ENCODE data around the gene PDP2.
"Not testable (repeated sequence)": the region's sequence is repeated elsewhere in the genome, so short reads cannot be mapped to it uniquely, and the experiment has no call there.

PDP2 gene

GRCh38 chr16:66886321-66886720, 6.0 kb downstream of the PDP2 start:
- TF ChIP-seq POLR2A (IDR thresholded peaks at IDR 0.05; ENCODE audit: low read length) (no peak), GATA1 (IDR thresholded peaks at IDR 0.05; ENCODE audit: low read depth, low read length) (no peak)
- no peak for DNase-seq

- no peak for TF ChIP-seq POLR2A (IDR thresholded peaks at IDR 0.05; ENCODE audit: low read length)
- no peak for TF ChIP-seq GATA1 (IDR thresholded peaks at IDR 0.05; ENCODE audit: low read depth, low read length)
- DNase-seq = no peak
Observed at GRCh38 chr16:66886914-66887313, 6.6 kb downstream of the PDP2 start.

DNA sequence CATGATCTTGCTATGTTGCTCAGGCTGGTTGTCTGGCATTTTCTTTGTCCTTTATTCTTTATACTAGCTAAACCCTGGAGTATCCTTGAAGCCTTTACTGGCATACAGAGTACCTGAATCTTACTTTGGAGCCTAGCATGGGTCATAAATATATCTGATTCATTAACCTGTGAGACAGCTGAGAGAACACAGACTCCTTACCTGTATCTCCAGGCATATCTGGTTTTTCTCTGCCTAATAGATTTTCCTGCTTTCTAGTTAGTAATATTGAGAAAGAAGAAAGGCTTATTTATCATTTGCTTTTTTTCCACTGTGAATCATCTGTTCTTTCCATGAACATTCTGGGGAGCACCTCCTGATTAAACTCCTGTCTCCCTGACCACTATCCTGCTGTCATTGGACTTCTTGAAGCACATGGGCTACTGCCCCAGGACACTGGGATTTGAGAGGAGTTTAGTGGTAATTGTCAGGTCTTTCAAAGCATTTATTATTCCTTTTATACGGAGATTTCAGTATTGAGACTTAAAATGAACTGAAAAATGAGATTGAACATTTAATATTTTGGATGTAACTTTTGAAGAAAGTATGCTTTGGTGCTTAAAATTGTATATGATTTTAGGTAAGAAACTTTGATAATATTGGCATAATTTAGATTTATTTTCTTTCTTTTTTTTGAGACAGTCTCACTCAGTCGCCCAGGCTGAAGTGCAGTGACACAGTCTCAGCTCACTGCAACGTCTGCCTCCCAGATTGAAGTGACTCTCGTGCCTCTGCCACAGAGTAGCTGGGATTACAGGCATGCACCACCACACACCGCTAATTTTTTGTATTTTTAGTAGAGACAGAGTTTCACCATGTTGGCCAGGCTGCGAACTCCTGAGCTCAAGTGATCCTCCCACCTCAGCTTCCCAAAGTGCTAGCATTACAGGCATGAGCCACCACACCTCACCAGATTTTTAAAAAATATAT, 8.6 kb downstream of the PDP2 start:
- DNase-seq = no peak
- no peak for TF ChIP-seq GATA1 (IDR thresholded peaks at IDR 0.05; ENCODE audit: low read depth, low read length)
- no peak for TF ChIP-seq POLR2A (IDR thresholded peaks at IDR 0.05; ENCODE audit: low read length)

DNA sequence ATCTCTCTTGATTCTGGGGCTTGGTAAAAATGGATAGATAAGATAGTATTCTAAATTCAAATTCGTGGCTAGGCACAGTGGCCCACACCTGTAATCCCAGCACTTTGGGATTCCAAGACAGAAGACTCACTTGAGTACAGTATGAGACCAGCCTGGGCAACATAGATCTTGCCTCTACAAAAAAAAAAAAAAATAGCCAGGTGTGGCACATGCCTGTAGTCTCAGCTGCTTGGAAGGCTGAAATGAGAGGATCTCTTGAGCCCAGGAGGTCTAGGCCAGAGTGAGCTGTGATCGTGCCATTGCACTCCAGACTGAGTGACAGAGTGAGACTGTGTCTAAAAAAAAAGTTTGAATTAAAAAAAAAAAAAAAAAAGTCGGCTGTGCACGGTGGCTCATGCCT, 9.3 kb downstream of the PDP2 start:
- no peak for DNase-seq
- TF ChIP-seq GATA1 (IDR thresholded peaks at IDR 0.05; ENCODE audit: low read depth, low read length) = no peak
- no peak for TF ChIP-seq POLR2A (IDR thresholded peaks at IDR 0.05; ENCODE audit: low read length)

GRCh38 chr16:66890799-66891198, 10.5 kb downstream of the PDP2 start:
- TF ChIP-seq POLR2A (IDR thresholded peaks at IDR 0.05; ENCODE audit: low read length) = no peak
- TF ChIP-seq GATA1 (IDR thresholded peaks at IDR 0.05; ENCODE audit: low read depth, low read length) = no peak
- DNase-seq = no peak

DNA sequence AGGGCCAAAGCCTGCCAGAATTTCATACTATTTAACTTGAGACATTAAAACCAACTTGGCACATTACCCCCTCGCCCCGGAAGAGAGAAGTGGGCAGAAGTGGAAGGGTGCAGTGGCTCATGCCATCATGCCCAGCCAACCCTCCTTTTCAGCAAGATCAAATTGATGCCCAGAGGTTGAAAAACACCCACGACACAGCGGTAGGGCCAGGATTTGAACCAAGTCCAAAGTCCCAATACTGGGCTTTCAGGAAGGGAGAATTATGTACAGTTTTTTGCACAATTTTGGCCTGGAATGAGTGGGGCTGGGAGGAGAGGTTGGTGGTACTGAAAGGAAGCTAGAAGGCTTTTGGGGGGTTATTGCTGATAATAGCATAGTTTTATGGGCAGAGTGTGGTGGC, 11.0 kb downstream of the PDP2 start:
- DNase-seq = no peak
- no peak for TF ChIP-seq POLR2A (IDR thresholded peaks at IDR 0.05; ENCODE audit: low read length)
- TF ChIP-seq GATA1 (IDR thresholded peaks at IDR 0.05; ENCODE audit: low read depth, low read length) = no peak

DNA sequence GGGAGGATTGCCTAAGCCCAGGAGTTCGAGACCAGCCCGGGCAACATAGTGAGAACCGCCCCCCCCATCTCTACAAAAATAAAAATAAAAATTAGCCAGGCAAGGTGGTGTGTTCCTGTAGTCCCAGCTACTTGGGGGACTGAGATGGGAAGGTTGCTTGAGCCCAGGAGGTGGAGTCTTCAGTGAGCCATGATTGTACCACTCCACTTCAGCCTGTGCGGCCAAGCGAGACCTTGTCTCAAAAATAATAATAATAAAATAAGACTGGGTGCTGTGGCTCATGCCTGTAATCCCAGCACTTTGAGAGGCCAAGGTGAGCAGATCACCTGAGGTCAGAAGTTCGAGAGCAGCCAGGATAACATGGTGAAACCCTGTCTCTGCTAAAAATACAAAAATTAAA, 11.5 kb downstream of the PDP2 start:
- TF ChIP-seq GATA1 (IDR thresholded peaks at IDR 0.05; ENCODE audit: low read depth, low read length) = no peak
- no peak for TF ChIP-seq POLR2A (IDR thresholded peaks at IDR 0.05; ENCODE audit: low read length)
- DNase-seq = no peak

DNA sequence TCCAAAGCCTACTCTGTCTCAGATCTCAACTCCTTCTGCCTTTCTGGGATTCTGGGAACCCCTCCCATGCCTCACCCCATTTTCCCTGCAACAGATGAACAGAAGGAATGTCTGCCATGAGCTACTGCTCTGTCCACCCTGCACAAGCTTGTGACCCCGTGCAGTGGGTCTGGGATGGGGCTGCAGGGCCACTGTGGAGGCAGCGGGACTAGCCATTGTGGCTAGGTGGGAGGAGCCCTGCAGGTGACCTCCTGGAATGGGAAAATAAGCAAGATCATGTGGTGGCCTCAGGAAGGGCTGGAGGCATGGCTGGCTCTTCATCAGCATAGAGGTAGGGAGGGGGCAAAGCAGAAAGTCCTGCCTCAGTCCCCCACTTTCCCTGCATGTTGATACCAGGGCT, 13.7 kb downstream of the PDP2 start:
- no peak for DNase-seq
- TF ChIP-seq GATA1 (IDR thresholded peaks at IDR 0.05; ENCODE audit: low read depth, low read length) (no peak), POLR2A (IDR thresholded peaks at IDR 0.05; ENCODE audit: low read length) (no peak)

- TF ChIP-seq GATA1 (IDR thresholded peaks at IDR 0.05; ENCODE audit: low read depth, low read length) = no peak
- TF ChIP-seq POLR2A (IDR thresholded peaks at IDR 0.05; ENCODE audit: low read length) = no peak
- DNase-seq = peak; percentile 80 to 91
Observed at GRCh38 chr16:66894948-66895688, 14.8 kb downstream of the PDP2 start.

GRCh38 chr16:66895689-66895979, 15.3 kb downstream of the PDP2 start:
- TF ChIP-seq POLR2A (IDR thresholded peaks at IDR 0.05; ENCODE audit: low read length) (no peak), GATA1 (IDR thresholded peaks at IDR 0.05; ENCODE audit: low read depth, low read length) (no peak)
- DNase-seq = no peak

DNA sequence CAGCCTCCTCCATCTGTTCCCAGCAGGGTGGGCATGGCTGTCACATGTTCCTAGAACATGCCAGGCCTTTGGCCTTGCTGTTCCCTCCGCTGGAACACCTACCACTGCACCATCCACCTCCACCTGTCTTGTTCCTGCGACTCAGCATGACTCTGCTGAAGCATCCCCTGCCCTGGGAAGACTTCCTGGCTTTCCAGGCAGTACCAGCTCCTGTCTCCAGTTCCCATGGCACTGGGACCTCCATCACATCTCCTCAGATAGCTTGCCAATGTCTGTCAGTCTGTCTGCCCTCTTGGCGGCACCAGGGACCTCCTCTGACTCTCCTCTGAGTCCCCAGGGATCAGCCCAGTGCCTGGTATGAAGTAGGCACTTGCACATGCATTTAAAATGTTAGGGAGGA, 15.7 kb downstream of the PDP2 start:
- DNase-seq = no peak
- TF ChIP-seq POLR2A (IDR thresholded peaks at IDR 0.05; ENCODE audit: low read length) = no peak
- no peak for TF ChIP-seq GATA1 (IDR thresholded peaks at IDR 0.05; ENCODE audit: low read depth, low read length)

DNA sequence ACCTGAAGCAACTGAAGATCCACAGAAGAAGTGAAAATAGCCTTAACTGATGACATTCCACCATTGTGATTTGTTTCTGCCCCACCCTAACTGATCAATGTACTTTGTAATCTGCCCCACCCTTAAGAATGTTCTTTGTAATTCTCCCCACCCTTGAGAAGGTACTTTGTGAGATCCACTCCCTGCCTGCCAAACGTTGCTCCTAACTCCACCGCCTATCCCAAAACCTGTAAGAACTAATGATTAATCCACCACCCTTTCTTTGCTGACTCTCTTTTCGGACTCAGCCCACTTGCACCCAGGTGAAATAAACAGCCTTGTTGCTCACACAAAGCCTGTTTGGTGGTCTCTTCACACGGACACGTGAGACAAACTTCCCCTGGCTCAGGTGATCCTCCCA, 16.4 kb downstream of the PDP2 start:
- not testable (repeated sequence) for DNase-seq

DNA sequence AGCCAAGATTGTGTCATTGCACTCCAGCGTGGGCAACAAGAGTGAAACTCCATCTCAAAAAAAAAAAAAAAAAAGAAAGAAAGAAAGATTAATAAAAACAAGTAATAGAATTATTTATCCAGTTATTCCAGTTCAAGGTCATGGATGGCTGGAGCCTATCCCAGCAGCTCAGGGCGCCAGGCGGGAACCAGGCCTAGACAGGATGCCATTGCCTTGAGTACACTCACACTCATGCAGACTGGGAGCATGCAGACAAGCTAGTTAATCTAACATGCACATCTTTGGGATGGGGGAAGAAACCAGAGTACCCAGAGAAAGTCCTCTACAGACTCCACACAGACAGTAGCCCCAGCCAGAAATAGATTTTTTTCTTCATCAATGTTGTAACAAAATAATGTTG, 17.9 kb downstream of the PDP2 start:
- no peak for TF ChIP-seq POLR2A (IDR thresholded peaks at IDR 0.05; ENCODE audit: low read length)
- no peak for TF ChIP-seq GATA1 (IDR thresholded peaks at IDR 0.05; ENCODE audit: low read depth, low read length)
- DNase-seq = no peak

DNA sequence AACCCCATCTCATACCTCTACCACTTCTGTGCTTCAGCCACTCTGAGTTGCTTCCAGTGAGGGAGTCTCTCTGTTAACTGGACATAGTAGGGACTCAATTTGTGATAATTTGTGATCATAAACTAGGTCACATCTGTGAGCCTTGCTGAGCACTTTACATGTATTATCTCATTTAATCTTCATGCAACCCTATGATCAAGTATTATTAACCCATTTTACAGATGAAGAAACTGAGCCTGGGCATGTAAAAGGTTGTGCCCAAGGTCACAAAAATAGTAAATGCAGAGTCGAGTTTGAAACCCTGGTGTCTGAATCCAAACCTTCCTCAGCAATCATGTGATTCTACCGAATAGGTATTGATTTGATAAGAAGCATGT, 18.6 kb downstream of the PDP2 start:
- TF ChIP-seq POLR2A (IDR thresholded peaks at IDR 0.05; ENCODE audit: low read length) = no peak
- no peak for TF ChIP-seq GATA1 (IDR thresholded peaks at IDR 0.05; ENCODE audit: low read depth, low read length)

More for the DNA sequence above, 18.6 kb downstream of the PDP2 start:
- no peak for DNase-seq
